ENCODE measurements around the gene PANK2.
A peak's percentile ranks its signal among the peaks of the same experiment; 100 is the strongest.

The PANK2 gene

GRCh38 chr20:3931664-3932063, 42.5 kb downstream of the PANK2 start:
- H2AFZ ChIP-seq (ENCODE audit: low read depth, low read length): no peak overlapping the region
- DNase-seq (no peak), ATAC-seq (ENCODE audit: insufficient read depth, low read depth) (no peak)
- H3K4me3 ChIP-seq (ENCODE audit: low read depth in 1 of 2, low read length in 2 of 2): no peak overlapping the region
- H3K79me2 ChIP-seq (ENCODE audit: insufficient read depth, low read length): peaks cover 2% of the 10 kb centered on the region; the same call in 1 of the 2 replicates
- H3K9ac ChIP-seq (ENCODE audit: low read depth, low read length): no peak overlapping the region
- TF ChIP-seq, protein P1, sequence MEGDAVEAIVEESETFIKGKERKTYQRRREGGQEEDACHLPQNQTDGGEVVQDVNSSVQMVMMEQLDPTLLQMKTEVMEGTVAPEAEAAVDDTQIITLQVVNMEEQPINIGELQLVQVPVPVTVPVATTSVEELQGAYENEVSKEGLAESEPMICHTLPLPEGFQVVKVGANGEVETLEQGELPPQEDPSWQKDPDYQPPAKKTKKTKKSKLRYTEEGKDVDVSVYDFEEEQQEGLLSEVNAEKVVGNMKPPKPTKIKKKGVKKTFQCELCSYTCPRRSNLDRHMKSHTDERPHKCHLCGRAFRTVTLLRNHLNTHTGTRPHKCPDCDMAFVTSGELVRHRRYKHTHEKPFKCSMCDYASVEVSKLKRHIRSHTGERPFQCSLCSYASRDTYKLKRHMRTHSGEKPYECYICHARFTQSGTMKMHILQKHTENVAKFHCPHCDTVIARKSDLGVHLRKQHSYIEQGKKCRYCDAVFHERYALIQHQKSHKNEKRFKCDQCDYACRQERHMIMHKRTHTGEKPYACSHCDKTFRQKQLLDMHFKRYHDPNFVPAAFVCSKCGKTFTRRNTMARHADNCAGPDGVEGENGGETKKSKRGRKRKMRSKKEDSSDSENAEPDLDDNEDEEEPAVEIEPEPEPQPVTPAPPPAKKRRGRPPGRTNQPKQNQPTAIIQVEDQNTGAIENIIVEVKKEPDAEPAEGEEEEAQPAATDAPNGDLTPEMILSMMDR (IDR thresholded peaks at IDR 0.05; ENCODE audit: borderline replicate concordance, extremely low read depth, low read length, poor library complexity, severe bottlenecking): no peak
- TF ChIP-seq EZH2 (IDR thresholded peaks at IDR 0.05; ENCODE audit: borderline replicate concordance, low read depth, low read length, severe bottlenecking): no peak
- H3K27ac ChIP-seq (ENCODE audit: low read length): peak overlapping the region; percentile 80
- H3K9me3 ChIP-seq (ENCODE audit: insufficient read depth, low read length, severe bottlenecking): no peaks in the 10 kb centered on the region
- H3K36me3 ChIP-seq (ENCODE audit: insufficient read depth, low read length): peaks cover 67% of the 10 kb centered on the region
- H3K4me2 ChIP-seq (ENCODE audit: insufficient read depth, low read length): no peak overlapping the region
- H4K20me1 ChIP-seq (ENCODE audit: insufficient read depth, low read length): 0 out of 2 replicates have a peak, but pooled peaks cover 2% of the 10 kb centered on the region
- H3K4me1 ChIP-seq (ENCODE audit: insufficient read depth, low read length): peaks cover 22% of the 10 kb centered on the region
- no peaks in the 10 kb centered on the region for H3K27me3 ChIP-seq (ENCODE audit: insufficient read depth, low read length, poor library complexity)

GRCh38 chr20:3932277-3932676, 43.1 kb downstream of the PANK2 start:
- ATAC-seq (ENCODE audit: insufficient read depth, low read depth) (no peak), DNase-seq (no peak)
- Histone ChIP-seq H3K79me2 (ENCODE audit: insufficient read depth, low read length) (peaks cover 2% of the 10 kb centered on the region; the same call in 1 of the 2 replicates), H3K4me1 (ENCODE audit: insufficient read depth, low read length) (peaks cover 22% of the 10 kb centered on the region), H3K27ac (ENCODE audit: low read length) (peak overlapping the region; percentile 80), H3K9me3 (ENCODE audit: insufficient read depth, low read length, severe bottlenecking) (no peaks in the 10 kb centered on the region), H4K20me1 (ENCODE audit: insufficient read depth, low read length) (0 out of 2 replicates have a peak, but pooled peaks cover 2% of the 10 kb centered on the region), H2AFZ (ENCODE audit: low read depth, low read length) (peak overlapping the region; percentile 73), H3K27me3 (ENCODE audit: insufficient read depth, low read length, poor library complexity) (no peaks in the 10 kb centered on the region), H3K4me3 (ENCODE audit: low read depth in 1 of 2, low read length in 2 of 2) (peak overlapping the region in 1 of 2 experiments; percentile 47; a peak in 2 of 4 replicates), H3K4me2 (ENCODE audit: insufficient read depth, low read length) (peak overlapping the region; percentile 64), H3K36me3 (ENCODE audit: insufficient read depth, low read length) (peaks cover 62% of the 10 kb centered on the region), H3K9ac (ENCODE audit: low read depth, low read length) (peak overlapping the region; percentile 55)
- no peak for TF ChIP-seq EZH2 (IDR thresholded peaks at IDR 0.05; ENCODE audit: borderline replicate concordance, low read depth, low read length, severe bottlenecking)
- TF ChIP-seq, protein P1 (IDR thresholded peaks at IDR 0.05; ENCODE audit: borderline replicate concordance, extremely low read depth, low read length, poor library complexity, severe bottlenecking): no peak

GRCh38 chr20:3932681-3933080, 43.5 kb downstream of the PANK2 start:
- Histone ChIP-seq H3K4me1 (ENCODE audit: insufficient read depth, low read length) (peaks cover 22% of the 10 kb centered on the region), H3K27ac (ENCODE audit: low read length) (peak overlapping the region; percentile 80), H4K20me1 (ENCODE audit: insufficient read depth, low read length) (0 out of 2 replicates have a peak, but pooled peaks cover 2% of the 10 kb centered on the region), H3K9ac (ENCODE audit: low read depth, low read length) (peak overlapping the region; percentile 55), H3K27me3 (ENCODE audit: insufficient read depth, low read length, poor library complexity) (no peaks in the 10 kb centered on the region), H3K9me3 (ENCODE audit: insufficient read depth, low read length, severe bottlenecking) (no peaks in the 10 kb centered on the region), H3K36me3 (ENCODE audit: insufficient read depth, low read length) (peaks cover 62% of the 10 kb centered on the region), H3K79me2 (ENCODE audit: insufficient read depth, low read length) (peaks cover 2% of the 10 kb centered on the region; the same call in 1 of the 2 replicates), H2AFZ (ENCODE audit: low read depth, low read length) (peak overlapping the region; percentile 73), H3K4me2 (ENCODE audit: insufficient read depth, low read length) (peak overlapping the region; percentile 64), H3K4me3 (ENCODE audit: low read depth in 1 of 2, low read length in 2 of 2) (peak overlapping the region in 1 of 2 experiments; percentile 47; a peak in 2 of 4 replicates)
- peak; percentile 47 for DNase-seq
- ATAC-seq (ENCODE audit: insufficient read depth, low read depth): peak; percentile 61
- TF ChIP-seq EZH2 (IDR thresholded peaks at IDR 0.05; ENCODE audit: borderline replicate concordance, low read depth, low read length, severe bottlenecking): no peak
- TF ChIP-seq, protein P1 (IDR thresholded peaks at IDR 0.05; ENCODE audit: borderline replicate concordance, extremely low read depth, low read length, poor library complexity, severe bottlenecking): no peak
